Measurements from ENCODE around the gene NR1I3. TPM values are rescaled to one million over a fixed set of nuclear protein-coding genes. Genes with fewer than 3 reads are reported as not detected.

NR1I3 gene
- polyA plus RNA-seq, 1 experiment = not detected

GRCh38 chr1:161235957-161236775 is 1.8 kb downstream of the NR1I3 start:
- CTCF ChIA-PET = interaction anchor here (0.6 to 2.9 kb wide), 3 partner anchors 8 to 40 kb away, joined by 3 to 12 read pairs (median 3); no protein-coding TSS in a partner anchor
- H3K36me3 ChIP-seq (ENCODE audit: control insufficient read depth, insufficient read depth, low read length) = no peaks in the 10 kb centered on the region
- DNase-seq (ENCODE audit: low read depth) = no peak
- POLR2A ChIA-PET = no interaction called here
- H3K4me3 ChIP-seq (ENCODE audit: low read depth, low read length) = no peak overlapping the region
- H3K27me3 ChIP-seq (ENCODE audit: control insufficient read depth, insufficient read depth, low read length) = no peaks in the 10 kb centered on the region
- TF ChIP-seq, protein P1, sequence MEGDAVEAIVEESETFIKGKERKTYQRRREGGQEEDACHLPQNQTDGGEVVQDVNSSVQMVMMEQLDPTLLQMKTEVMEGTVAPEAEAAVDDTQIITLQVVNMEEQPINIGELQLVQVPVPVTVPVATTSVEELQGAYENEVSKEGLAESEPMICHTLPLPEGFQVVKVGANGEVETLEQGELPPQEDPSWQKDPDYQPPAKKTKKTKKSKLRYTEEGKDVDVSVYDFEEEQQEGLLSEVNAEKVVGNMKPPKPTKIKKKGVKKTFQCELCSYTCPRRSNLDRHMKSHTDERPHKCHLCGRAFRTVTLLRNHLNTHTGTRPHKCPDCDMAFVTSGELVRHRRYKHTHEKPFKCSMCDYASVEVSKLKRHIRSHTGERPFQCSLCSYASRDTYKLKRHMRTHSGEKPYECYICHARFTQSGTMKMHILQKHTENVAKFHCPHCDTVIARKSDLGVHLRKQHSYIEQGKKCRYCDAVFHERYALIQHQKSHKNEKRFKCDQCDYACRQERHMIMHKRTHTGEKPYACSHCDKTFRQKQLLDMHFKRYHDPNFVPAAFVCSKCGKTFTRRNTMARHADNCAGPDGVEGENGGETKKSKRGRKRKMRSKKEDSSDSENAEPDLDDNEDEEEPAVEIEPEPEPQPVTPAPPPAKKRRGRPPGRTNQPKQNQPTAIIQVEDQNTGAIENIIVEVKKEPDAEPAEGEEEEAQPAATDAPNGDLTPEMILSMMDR (IDR thresholded peaks at IDR 0.05; ENCODE audit: insufficient read depth, low read depth, low read length) = no peak

GRCh38 chr1:161233102-161233501 is 4.9 kb downstream of the NR1I3 start:
- DNase-seq (ENCODE audit: low read depth) = no peak
- ChIA-PET POLR2A (interaction anchor here (0.6 kb wide), 1 partner anchor 8 kb away, joined by 3 read pairs; no protein-coding TSS in a partner anchor), CTCF (interaction anchor here (1.3 to 8.5 kb wide), 2 partner anchors 10 to 59 kb away, joined by 3 to 106 read pairs; no protein-coding TSS in a partner anchor)
- Histone ChIP-seq H3K4me3 (ENCODE audit: low read depth, low read length) (no peak overlapping the region), H3K36me3 (ENCODE audit: control insufficient read depth, insufficient read depth, low read length) (peaks cover 6% of the 10 kb centered on the region), H3K27me3 (ENCODE audit: control insufficient read depth, insufficient read depth, low read length) (no peaks in the 10 kb centered on the region)
- TF ChIP-seq, protein P1 (IDR thresholded peaks at IDR 0.05; ENCODE audit: insufficient read depth, low read depth, low read length) = no peak

GRCh38 chr1:161230762-161231161 is 7.2 kb downstream of the NR1I3 start:
- TF ChIP-seq, protein P1 (IDR thresholded peaks at IDR 0.05; ENCODE audit: insufficient read depth, low read depth, low read length) = no peak
- no peaks in the 10 kb centered on the region for H3K27me3 ChIP-seq (ENCODE audit: control insufficient read depth, insufficient read depth, low read length)
- ChIA-PET POLR2A (no interaction called here), CTCF (interaction anchor here (0.7 to 10.0 kb wide), 8 partner anchors 18 to 151 kb away, joined by 3 to 159 read pairs (median 10); partner anchors contain the start of genes NDUFS2 and UFC1)
- DNase-seq (ENCODE audit: low read depth) = no peak
- H3K36me3 ChIP-seq (ENCODE audit: control insufficient read depth, insufficient read depth, low read length) = peaks cover 6% of the 10 kb centered on the region
- H3K4me3 ChIP-seq (ENCODE audit: low read depth, low read length) = no peak overlapping the region

DNA sequence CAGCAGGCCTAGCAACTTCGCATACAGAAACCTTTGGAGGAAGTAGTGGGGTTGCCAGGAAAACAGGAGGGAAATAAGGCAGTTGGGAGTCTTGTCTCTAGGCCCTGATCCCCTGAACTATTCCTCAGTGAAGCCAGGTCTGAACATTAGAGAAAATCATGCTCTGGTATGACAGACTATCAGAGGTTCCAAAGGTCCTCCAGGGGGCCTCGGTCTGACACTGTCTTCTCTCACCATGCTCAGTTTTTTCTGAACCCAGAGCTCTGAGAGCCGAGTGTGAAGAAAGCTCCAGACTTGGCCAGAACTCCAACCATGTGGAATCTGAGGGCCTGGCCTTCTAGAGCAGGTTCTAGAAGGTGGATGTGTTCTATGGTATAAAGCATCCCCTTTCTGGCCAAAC is 8.1 kb downstream of the NR1I3 start:
- no peak for DNase-seq (ENCODE audit: low read depth)
- ChIA-PET CTCF (interaction anchor here (0.9 to 10.0 kb wide), 13 partner anchors 9 to 151 kb away, joined by 3 to 159 read pairs (median 6); partner anchors contain the start of genes FCER1G, NDUFS2 and NR1I3), POLR2A (no interaction called here)
- Histone ChIP-seq H3K36me3 (ENCODE audit: control insufficient read depth, insufficient read depth, low read length) (peaks cover 6% of the 10 kb centered on the region), H3K27me3 (ENCODE audit: control insufficient read depth, insufficient read depth, low read length) (no peaks in the 10 kb centered on the region), H3K4me3 (ENCODE audit: low read depth, low read length) (no peak overlapping the region)
- TF ChIP-seq, protein P1 (IDR thresholded peaks at IDR 0.05; ENCODE audit: insufficient read depth, low read depth, low read length) = no peak

GRCh38 chr1:161228032-161228431 is 10.0 kb downstream of the NR1I3 start:
- peaks cover 6% of the 10 kb centered on the region for H3K36me3 ChIP-seq (ENCODE audit: control insufficient read depth, insufficient read depth, low read length)
- TF ChIP-seq, protein P1 (IDR thresholded peaks at IDR 0.05; ENCODE audit: insufficient read depth, low read depth, low read length) = no peak
- ChIA-PET POLR2A (no interaction called here), CTCF (interaction anchor here (0.6 to 10.0 kb wide), 21 partner anchors 8 to 153 kb away, joined by 3 to 159 read pairs (median 4); partner anchors contain the start of genes FCER1G, NDUFS2, NR1I3 and PCP4L1)
- H3K27me3 ChIP-seq (ENCODE audit: control insufficient read depth, insufficient read depth, low read length) = no peaks in the 10 kb centered on the region
- DNase-seq (ENCODE audit: low read depth) = no peak
- H3K4me3 ChIP-seq (ENCODE audit: low read depth, low read length) = no peak overlapping the region

Measured in BJ (cell line).